GM21717 (cell line): ENCODE measurements around the gene TCTA.

ENCODE experiments used
- ATAC-seq: cut with Tn5 transposase; IDR thresholded peaks from one replicate; pipeline ENCODE4 v1.9.1; 2021; ENCODE audit warnings: mild to moderate bottlenecking, moderate library complexity; ENCODE audit not compliant: unreplicated experiment

The TCTA gene

GRCh38 chr3:49410066-49410845, 2.0 kb upstream of the TCTA start:
- no peak for ATAC-seq

GRCh38 chr3:49410846-49411534, 1.2 kb upstream of the TCTA start:
- ATAC-seq = no peak

- ATAC-seq = peak; percentile 16
Measured at GRCh38 chr3:49411535-49411967, 672 bp upstream of the TCTA start.

- ATAC-seq = peak; percentile 8
Measured at GRCh38 chr3:49412632-49413337, 562 bp downstream of the TCTA start.

GRCh38 chr3:49413338-49413734, 1.1 kb downstream of the TCTA start:
- ATAC-seq = no peak

GRCh38 chr3:49414753-49415152, 2.5 kb downstream of the TCTA start:
- ATAC-seq = no peak

- no peak for ATAC-seq
Measured at GRCh38 chr3:49415931-49416601, 3.8 kb downstream of the TCTA start.

GRCh38 chr3:49416867-49417266, 4.6 kb downstream of the TCTA start:
- ATAC-seq = no peak

- no peak for ATAC-seq
Measured at GRCh38 chr3:49417516-49418120, 5.4 kb downstream of the TCTA start.

GRCh38 chr3:49421890-49422378, 9.7 kb downstream of the TCTA start:
- ATAC-seq = no peak

- no peak for ATAC-seq
Measured at GRCh38 chr3:49422379-49423248, 10.4 kb downstream of the TCTA start, which contains the start of gene AMT. TSS of gene AMT (minus strand) at chr3:49422473. CDS start at chr3:49422450, 23 bp downstream.

GRCh38 chr3:49424816-49425215, 12.6 kb downstream of the TCTA start:
- ATAC-seq = no peak

GRCh38 chr3:49427586-49427985, 15.4 kb downstream of the TCTA start:
- ATAC-seq = no peak

GRCh38 chr3:49428752-49429080, 16.5 kb downstream of the TCTA start:
- no peak for ATAC-seq

- no peak for ATAC-seq
Measured at GRCh38 chr3:49434731-49435130, 22.5 kb downstream of the TCTA start.

- ATAC-seq = no peak
Measured at GRCh38 chr3:49445391-49445790, 33.2 kb downstream of the TCTA start.

- ATAC-seq = no peak
Measured at GRCh38 chr3:49453621-49454020, 41.4 kb downstream of the TCTA start.

GRCh38 chr3:49454458-49454857, 42.2 kb downstream of the TCTA start:
- no peak for ATAC-seq

GRCh38 chr3:49454898-49455681, 42.9 kb downstream of the TCTA start:
- ATAC-seq = no peak
